Measurements from ENCODE around the gene INPP5A. TPM values are rescaled to one million over a fixed set of nuclear protein-coding genes. Genes with fewer than 3 reads are reported as not detected.

Gene INPP5A
- total and polyA plus RNA-seq, 10 of the 15 experiments (the other 5 are each of a cell fraction or from before 2014, with no cell fraction given), result 0.52 to 15.0 (median 6.3) TPM

GRCh38 chr10:132545659-132546367 is 8.2 kb downstream of the INPP5A start:
- TF ChIP-seq ATF7 (IDR thresholded peaks at IDR 0.05; ENCODE audit: low read depth) (no peak), NFYB (IDR thresholded peaks at IDR 0.05; ENCODE audit: insufficient read depth, low read depth, low read length) (no peak), IRF5 (IDR thresholded peaks at IDR 0.05; ENCODE audit: borderline replicate concordance) (no peak), TBL1XR1 (IDR thresholded peaks at IDR 0.05; ENCODE audit: low read depth, low read length) (no peak), IRF3 (IDR thresholded peaks at IDR 0.05) (no peak), HSF1 (IDR thresholded peaks at IDR 0.05; ENCODE audit: low read depth, low read length) (no peak), IKZF1 (conservative IDR thresholded peaks at IDR 0.05) (no peak), CHD4 (IDR thresholded peaks at IDR 0.05) (no peak), ZNF274 (IDR thresholded peaks at IDR 0.05; ENCODE audit: insufficient read depth, insufficient read length) (no peak)
- Histone ChIP-seq H3K4me3 (no peak overlapping the region), H4K20me1 (ENCODE audit: control insufficient read depth, insufficient read depth) (peaks cover 7% of the 10 kb centered on the region), H3K9ac (ENCODE audit: control insufficient read depth, insufficient read depth, low read length) (no peak overlapping the region), H3K4me1 (ENCODE audit: control insufficient read depth, insufficient read depth, low read length) (peaks cover 24% of the 10 kb centered on the region), H3K27ac (ENCODE audit: control insufficient read depth, insufficient read depth) (no peak overlapping the region), H2AFZ (ENCODE audit: control insufficient read depth, low read depth, low read length) (no peak overlapping the region), H3K27me3 (replicated peaks in 1 of 2; ENCODE audit: control insufficient read depth in 2 of 2, insufficient read depth in 2 of 2, low read length in 1 of 2) (no peaks in the 10 kb centered on the region; a peak in 1 of 4 replicates), H3K9me3 (replicated peaks; ENCODE audit: control insufficient read depth, insufficient read depth, low read length) (no peaks in the 10 kb centered on the region), H3K4me2 (ENCODE audit: control insufficient read depth, insufficient read depth) (no peak overlapping the region), H3K79me2 (ENCODE audit: control insufficient read depth, insufficient read depth, low read length) (peaks cover 13% of the 10 kb centered on the region), H3K36me3 (ENCODE audit: control insufficient read depth in 2 of 2, insufficient read depth in 2 of 2, low read length in 1 of 2) (no peaks in the 10 kb centered on the region)
- ATAC-seq (no peak), DNase-seq (ENCODE audit: low read depth, low spot score) (no peak), FAIRE-seq (no peak)
- intact Hi-C loops (cut with micrococcal nuclease; ENCODE audit: unreplicated experiment) (no loop called here), in situ Hi-C loops (cut with MboI) (no loop called here)
- ChIA-PET RAD21 (ENCODE audit: unreplicated experiment) (no interaction called here), SMC1A (ENCODE audit: uncharacterized antibody, unreplicated experiment) (no interaction called here), CTCF (no interaction called here), POLR2A (no interaction called here)
- WGBS (ENCODE audit: insufficient coverage, insufficient replicate concordance, low lambda C conversion rate, missing lambda C conversion rate), result 92% methylated on average over 34 of the region's 34 CpGs
- BruUV-seq (replicated peaks), result no TSS peak

Data from GM12878 (cell line).